ENCODE data around the gene ANKZF1. TPM values are rescaled to one million over a fixed set of nuclear protein-coding genes. Genes with fewer than 3 reads are reported as not detected.

Gene ANKZF1
- total RNA-seq, 1 experiment from 2014 or later: 36.2 TPM

GRCh38 chr2:219182331-219183150 lies 47.1 kb upstream of the ANKZF1 start:
- peaks cover 10% of the 10 kb centered on the region for H3K4me1 ChIP-seq (ENCODE audit: control insufficient read depth, insufficient read depth, low read length)
- POLR2A ChIA-PET: interaction anchor here (0.6 kb wide), 2 partner anchors 96 to 242 kb away, joined by 4 to 17 read pairs; no protein-coding TSS in a partner anchor
- H3K36me3 ChIP-seq (ENCODE audit: control insufficient read depth, insufficient read depth, low read length): peaks cover 25% of the 10 kb centered on the region
- in situ Hi-C loops (cut with HindIII; ENCODE audit: low pct_unique_long_range_greater_than_20kb, low sequenced_read_pairs) (no loop called here), intact Hi-C loops (cut with micrococcal nuclease; ENCODE audit: unreplicated experiment) (no loop called here)
- BruUV-seq (replicated peaks): no TSS peak
- H3K27me3 ChIP-seq (ENCODE audit: control insufficient read depth, insufficient read depth, low read length): no peaks in the 10 kb centered on the region
- no peak for ATAC-seq
- H3K9me3 ChIP-seq (ENCODE audit: control insufficient read depth, insufficient read depth, low read depth, low read length): no peaks in the 10 kb centered on the region
- CTCF ChIA-PET: no interaction called here
- H3K4me3 ChIP-seq (ENCODE audit: low read depth in 2 of 2, low read length in 2 of 2): no peak overlapping the region
- H3K27ac ChIP-seq (ENCODE audit: low read length): no peak overlapping the region
- no peak for DNase-seq (ENCODE audit: low read depth, low spot score)
- no peak for TF ChIP-seq TCF7L2 (IDR thresholded peaks at IDR 0.05; ENCODE audit: low read depth, low read length)
- no peak for TF ChIP-seq CTCF (IDR thresholded peaks at IDR 0.05)
- TF ChIP-seq, protein P1, sequence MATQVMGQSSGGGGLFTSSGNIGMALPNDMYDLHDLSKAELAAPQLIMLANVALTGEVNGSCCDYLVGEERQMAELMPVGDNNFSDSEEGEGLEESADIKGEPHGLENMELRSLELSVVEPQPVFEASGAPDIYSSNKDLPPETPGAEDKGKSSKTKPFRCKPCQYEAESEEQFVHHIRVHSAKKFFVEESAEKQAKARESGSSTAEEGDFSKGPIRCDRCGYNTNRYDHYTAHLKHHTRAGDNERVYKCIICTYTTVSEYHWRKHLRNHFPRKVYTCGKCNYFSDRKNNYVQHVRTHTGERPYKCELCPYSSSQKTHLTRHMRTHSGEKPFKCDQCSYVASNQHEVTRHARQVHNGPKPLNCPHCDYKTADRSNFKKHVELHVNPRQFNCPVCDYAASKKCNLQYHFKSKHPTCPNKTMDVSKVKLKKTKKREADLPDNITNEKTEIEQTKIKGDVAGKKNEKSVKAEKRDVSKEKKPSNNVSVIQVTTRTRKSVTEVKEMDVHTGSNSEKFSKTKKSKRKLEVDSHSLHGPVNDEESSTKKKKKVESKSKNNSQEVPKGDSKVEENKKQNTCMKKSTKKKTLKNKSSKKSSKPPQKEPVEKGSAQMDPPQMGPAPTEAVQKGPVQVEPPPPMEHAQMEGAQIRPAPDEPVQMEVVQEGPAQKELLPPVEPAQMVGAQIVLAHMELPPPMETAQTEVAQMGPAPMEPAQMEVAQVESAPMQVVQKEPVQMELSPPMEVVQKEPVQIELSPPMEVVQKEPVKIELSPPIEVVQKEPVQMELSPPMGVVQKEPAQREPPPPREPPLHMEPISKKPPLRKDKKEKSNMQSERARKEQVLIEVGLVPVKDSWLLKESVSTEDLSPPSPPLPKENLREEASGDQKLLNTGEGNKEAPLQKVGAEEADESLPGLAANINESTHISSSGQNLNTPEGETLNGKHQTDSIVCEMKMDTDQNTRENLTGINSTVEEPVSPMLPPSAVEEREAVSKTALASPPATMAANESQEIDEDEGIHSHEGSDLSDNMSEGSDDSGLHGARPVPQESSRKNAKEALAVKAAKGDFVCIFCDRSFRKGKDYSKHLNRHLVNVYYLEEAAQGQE (IDR thresholded peaks at IDR 0.05; ENCODE audit: insufficient read depth in 1 of 2, low read depth in 2 of 2, low read length in 1 of 2): no peak
- TF ChIP-seq SIN3A (IDR thresholded peaks at IDR 0.05; ENCODE audit: borderline replicate concordance, insufficient read depth, low read depth, low read length): no peak
- TF ChIP-seq POLR2AphosphoS5 (IDR thresholded peaks at IDR 0.05; ENCODE audit: low read depth, low read length): no peak

DNA sequence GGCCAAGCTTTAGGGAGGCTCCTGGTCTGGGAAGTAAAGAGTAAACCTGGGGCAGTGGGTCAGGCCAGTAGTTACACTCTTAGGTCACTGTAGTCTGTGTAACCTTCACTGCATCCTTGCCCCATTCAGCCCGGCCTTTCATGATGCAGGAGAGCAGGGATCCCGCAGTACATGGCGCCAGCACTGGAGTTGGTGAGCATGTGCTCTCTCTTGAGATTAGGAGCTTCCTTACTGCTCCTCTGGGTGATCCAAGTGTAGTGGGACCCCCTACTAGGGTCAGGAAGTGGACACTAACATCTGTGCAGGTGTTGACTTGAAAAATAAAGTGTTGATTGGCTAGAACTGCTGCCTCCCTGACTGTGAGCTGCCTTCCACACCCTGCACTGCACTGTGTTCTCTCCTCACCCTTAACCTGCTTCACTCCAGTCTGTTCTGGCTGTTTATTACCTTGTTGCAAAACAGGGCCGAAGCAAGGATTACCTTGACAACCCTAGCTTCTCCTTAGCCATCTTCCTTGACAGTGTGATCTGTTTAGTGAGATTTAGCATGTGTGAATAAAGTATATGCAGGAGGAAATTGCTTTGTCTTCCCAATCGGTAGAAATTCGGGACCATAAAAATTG lies 46.3 kb upstream of the ANKZF1 start:
- H3K27ac ChIP-seq (ENCODE audit: low read length): no peak overlapping the region
- H3K27me3 ChIP-seq (ENCODE audit: control insufficient read depth, insufficient read depth, low read length): no peaks in the 10 kb centered on the region
- peaks cover 10% of the 10 kb centered on the region for H3K4me1 ChIP-seq (ENCODE audit: control insufficient read depth, insufficient read depth, low read length)
- CTCF ChIA-PET: no interaction called here
- intact Hi-C loops (cut with micrococcal nuclease; ENCODE audit: unreplicated experiment): no loop called here
- BruUV-seq (replicated peaks): TSS peak; percentile 20
- H3K36me3 ChIP-seq (ENCODE audit: control insufficient read depth, insufficient read depth, low read length): peaks cover 25% of the 10 kb centered on the region
- TF ChIP-seq POLR2AphosphoS5 (IDR thresholded peaks at IDR 0.05; ENCODE audit: low read depth, low read length) (no peak), CTCF (IDR thresholded peaks at IDR 0.05) (no peak), TCF7L2 (IDR thresholded peaks at IDR 0.05; ENCODE audit: low read depth, low read length) (no peak), SIN3A (IDR thresholded peaks at IDR 0.05; ENCODE audit: borderline replicate concordance, insufficient read depth, low read depth, low read length) (no peak)
- TF ChIP-seq, protein P1 (IDR thresholded peaks at IDR 0.05; ENCODE audit: insufficient read depth in 1 of 2, low read depth in 2 of 2, low read length in 1 of 2): no peak
- DNase-seq (ENCODE audit: low read depth, low spot score) (no peak), ATAC-seq (no peak)
- POLR2A ChIA-PET: interaction anchor here (0.6 kb wide), 1 partner anchor 243 kb away, joined by 17 read pairs; no protein-coding TSS in a partner anchor
- no peak overlapping the region for H3K4me3 ChIP-seq (ENCODE audit: low read depth in 2 of 2, low read length in 2 of 2)
- no peaks in the 10 kb centered on the region for H3K9me3 ChIP-seq (ENCODE audit: control insufficient read depth, insufficient read depth, low read depth, low read length)
- in situ Hi-C loops (cut with HindIII; ENCODE audit: low pct_unique_long_range_greater_than_20kb, low sequenced_read_pairs): no loop called here
